OCI-LY3 (cell line): Measurements from ENCODE around the gene BAIAP2L1.

ENCODE experiments used
- H2AFZ ChIP-seq: fragments of 200-600, 300-600 bp; shearing (Covaris generic); 2 replicates; pipeline ENCODE4 v1.6.0; 2014; ENCODE audit warnings: antibody characterized with exemption, low read depth, low read length
- H3K27ac ChIP-seq: fragments of 200-600, 300-600 bp; sonication (generic); 2 replicates; pipeline ENCODE4 v1.5.1; 2014; ENCODE audit warnings: mild to moderate bottlenecking, low read length, moderate library complexity, mixed read lengths
- H3K27me3 ChIP-seq: fragments of 200-600, 300-600 bp; sonication (generic); 2 replicates; pipeline ENCODE4 v1.6.1; 2014; ENCODE audit warnings: low read depth, low read length, mixed read lengths
- H3K36me3 ChIP-seq: fragments of 200-600, 300-600 bp; sonication (generic); replicated peaks from 2 replicates; pipeline ENCODE3; 2014; ENCODE audit warnings: low read depth, low read length, mixed read lengths
- H3K4me1 ChIP-seq: fragments of 300-600, 200-600 bp; sonication (generic); 2 replicates; pipeline ENCODE4 v1.6.1; 2014; ENCODE audit warnings: low read length, mixed read lengths
- H3K4me2 ChIP-seq: fragments of 200-600, 300-600 bp; sonication (generic); 2 replicates; pipeline ENCODE4 v1.6.1; 2014; ENCODE audit warnings: low read length, mixed read lengths
- H3K4me3 ChIP-seq: fragments of 300-600, 200-600 bp; sonication (generic); 2 replicates; pipeline ENCODE4 v1.5.1; 2014; ENCODE audit warnings: antibody characterized with exemption, mild to moderate bottlenecking, low read length, moderate library complexity
- H3K79me2 ChIP-seq: fragments of 300-600, 200-600 bp; shearing (Covaris generic); 2 replicates; pipeline ENCODE4 v1.6.1; 2014; ENCODE audit warnings: mild to moderate bottlenecking, low read length, mixed read lengths
- H3K9ac ChIP-seq: fragments of 300-600, 200-600 bp; shearing (Covaris generic); 2 replicates; pipeline ENCODE4 v1.6.0; 2014; ENCODE audit warnings: mild to moderate bottlenecking, low read length, moderate library complexity
- H3K9me3 ChIP-seq: fragments of 200-600, 300-600 bp; shearing (Covaris generic); 2 replicates; pipeline ENCODE4 v1.6.1; 2014; ENCODE audit warnings: low read length, mixed read lengths; ENCODE audit not compliant: insufficient read depth
- H4K20me1 ChIP-seq: fragments of 200-600, 300-600 bp; sonication (generic); 2 replicates; pipeline ENCODE4 v1.6.1; 2016; ENCODE audit warnings: low read length, mixed read lengths; ENCODE audit not compliant: insufficient read depth
- EZH2phosphoT487 ChIP-seq: fragments of 200-600 bp; shearing (Covaris generic); IDR thresholded peaks from 2 replicates; pipeline ENCODE4 v1.6.1; 2018; ENCODE audit warnings: antibody characterized with exemption, mixed run types, low read depth
- TF ChIP-seq, protein P1 (sequence below): fragments of 200-600, 300-600 bp; sonication (generic); IDR thresholded peaks from 2 replicates; pipeline ENCODE4 v1.5.1; 2014; ENCODE audit warnings: antibody characterized with exemption, low read length, low read depth

The BAIAP2L1 gene

DNA sequence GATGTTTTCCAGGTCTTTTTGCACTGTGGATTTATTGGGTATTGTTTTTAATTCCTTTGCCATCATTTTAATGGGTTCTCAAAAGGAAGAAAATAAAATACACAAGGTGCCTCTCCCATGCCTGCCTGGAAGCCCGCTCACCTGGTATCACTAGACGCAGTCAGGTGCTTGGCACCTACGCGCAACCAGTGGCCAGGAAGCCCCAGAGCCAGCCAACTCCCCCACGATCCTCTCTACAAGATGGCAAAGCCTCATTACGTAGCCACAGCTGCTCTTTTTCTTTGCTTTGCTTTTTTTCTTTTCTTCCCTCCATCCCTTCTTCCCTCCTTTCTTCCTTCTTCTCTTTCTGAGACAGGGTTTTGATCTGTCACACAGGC lies 34.3 kb downstream of the BAIAP2L1 start:
- TF ChIP-seq EZH2phosphoT487: no peak
- TF ChIP-seq, protein P1, sequence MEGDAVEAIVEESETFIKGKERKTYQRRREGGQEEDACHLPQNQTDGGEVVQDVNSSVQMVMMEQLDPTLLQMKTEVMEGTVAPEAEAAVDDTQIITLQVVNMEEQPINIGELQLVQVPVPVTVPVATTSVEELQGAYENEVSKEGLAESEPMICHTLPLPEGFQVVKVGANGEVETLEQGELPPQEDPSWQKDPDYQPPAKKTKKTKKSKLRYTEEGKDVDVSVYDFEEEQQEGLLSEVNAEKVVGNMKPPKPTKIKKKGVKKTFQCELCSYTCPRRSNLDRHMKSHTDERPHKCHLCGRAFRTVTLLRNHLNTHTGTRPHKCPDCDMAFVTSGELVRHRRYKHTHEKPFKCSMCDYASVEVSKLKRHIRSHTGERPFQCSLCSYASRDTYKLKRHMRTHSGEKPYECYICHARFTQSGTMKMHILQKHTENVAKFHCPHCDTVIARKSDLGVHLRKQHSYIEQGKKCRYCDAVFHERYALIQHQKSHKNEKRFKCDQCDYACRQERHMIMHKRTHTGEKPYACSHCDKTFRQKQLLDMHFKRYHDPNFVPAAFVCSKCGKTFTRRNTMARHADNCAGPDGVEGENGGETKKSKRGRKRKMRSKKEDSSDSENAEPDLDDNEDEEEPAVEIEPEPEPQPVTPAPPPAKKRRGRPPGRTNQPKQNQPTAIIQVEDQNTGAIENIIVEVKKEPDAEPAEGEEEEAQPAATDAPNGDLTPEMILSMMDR: no peak
- Histone ChIP-seq H3K27me3 (0 out of 2 replicates have a peak, but pooled peaks cover 4% of the 10 kb centered on the region), H3K36me3 (no peaks in the 10 kb centered on the region), H3K79me2 (no peaks in the 10 kb centered on the region), H3K9me3 (no peaks in the 10 kb centered on the region), H3K4me2 (no peak overlapping the region), H3K9ac (no peak overlapping the region), H3K4me3 (no peak overlapping the region), H4K20me1 (no peaks in the 10 kb centered on the region), H2AFZ (no peak overlapping the region), H3K4me1 (no peaks in the 10 kb centered on the region), H3K27ac (no peak overlapping the region)

DNA sequence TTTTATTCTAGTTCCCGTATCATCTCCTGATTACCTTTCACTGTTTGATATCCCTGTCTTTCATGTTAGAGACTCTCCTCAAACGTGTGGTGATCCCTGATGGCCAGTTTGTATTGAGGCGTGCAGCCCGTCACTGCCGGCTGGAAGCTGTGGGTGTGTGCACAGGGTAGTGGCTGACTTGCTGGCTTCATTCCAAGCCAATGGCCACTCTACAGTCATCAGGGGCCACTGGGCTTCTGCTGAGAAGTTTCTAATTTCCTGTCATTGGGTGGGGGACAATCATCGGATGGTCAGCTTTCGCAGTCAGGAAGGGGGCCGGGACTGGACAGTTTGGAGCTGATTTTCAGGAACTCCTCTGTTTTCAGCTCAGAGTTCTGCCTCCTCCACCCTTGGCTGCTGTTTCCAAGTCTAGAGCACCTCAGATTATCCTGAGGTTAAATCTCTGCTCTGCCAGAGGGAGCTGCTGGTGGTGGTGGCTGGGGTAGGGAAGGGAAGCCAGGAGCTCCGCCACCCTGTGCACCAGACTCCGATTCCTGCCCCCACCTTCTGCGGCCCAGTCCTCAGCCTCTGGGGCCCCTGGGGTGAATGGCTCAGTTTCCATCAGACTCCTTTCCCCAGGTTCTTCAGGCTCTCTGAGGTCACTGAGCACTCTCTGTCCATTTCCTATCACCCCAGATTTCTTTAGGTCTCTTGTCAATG lies 34.9 kb downstream of the BAIAP2L1 start:
- Histone ChIP-seq H3K79me2 (no peaks in the 10 kb centered on the region), H2AFZ (no peak overlapping the region), H3K4me3 (no peak overlapping the region), H4K20me1 (no peaks in the 10 kb centered on the region), H3K36me3 (no peaks in the 10 kb centered on the region), H3K27me3 (0 out of 2 replicates have a peak, but pooled peaks cover 4% of the 10 kb centered on the region), H3K9me3 (no peaks in the 10 kb centered on the region), H3K27ac (no peak overlapping the region), H3K4me1 (no peaks in the 10 kb centered on the region), H3K9ac (no peak overlapping the region), H3K4me2 (no peak overlapping the region)
- TF ChIP-seq, protein P1: no peak
- no peak for TF ChIP-seq EZH2phosphoT487

DNA sequence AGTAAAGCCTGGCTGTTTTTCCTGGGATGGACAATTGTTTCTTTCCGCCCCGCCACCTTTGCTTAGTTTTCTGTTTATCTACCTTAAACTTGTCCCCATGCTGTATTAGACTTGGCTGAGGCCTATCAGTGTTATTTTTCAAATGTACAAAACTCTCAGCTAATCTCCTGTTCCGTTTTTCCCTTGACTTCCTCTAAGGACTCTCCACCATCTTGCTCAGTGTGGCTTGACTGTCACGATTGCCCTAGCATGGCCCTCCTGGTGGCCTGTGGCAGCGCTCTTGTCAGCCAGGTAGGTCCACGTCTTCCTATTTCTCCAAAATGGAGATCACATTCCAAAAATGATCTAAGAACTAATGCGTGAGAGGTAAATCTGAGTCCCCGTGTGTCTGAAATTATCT lies 36.7 kb downstream of the BAIAP2L1 start:
- H3K27me3 ChIP-seq: 0 out of 2 replicates have a peak, but pooled peaks cover 4% of the 10 kb centered on the region
- H3K79me2 ChIP-seq: no peaks in the 10 kb centered on the region
- no peaks in the 10 kb centered on the region for H3K4me1 ChIP-seq
- TF ChIP-seq EZH2phosphoT487: no peak
- TF ChIP-seq, protein P1: no peak
- H3K4me3 ChIP-seq: no peak overlapping the region
- no peaks in the 10 kb centered on the region for H4K20me1 ChIP-seq
- H3K27ac ChIP-seq: no peak overlapping the region
- H3K36me3 ChIP-seq: no peaks in the 10 kb centered on the region
- H2AFZ ChIP-seq: no peak overlapping the region
- H3K9ac ChIP-seq: no peak overlapping the region
- H3K4me2 ChIP-seq: no peak overlapping the region
- H3K9me3 ChIP-seq: no peaks in the 10 kb centered on the region

DNA sequence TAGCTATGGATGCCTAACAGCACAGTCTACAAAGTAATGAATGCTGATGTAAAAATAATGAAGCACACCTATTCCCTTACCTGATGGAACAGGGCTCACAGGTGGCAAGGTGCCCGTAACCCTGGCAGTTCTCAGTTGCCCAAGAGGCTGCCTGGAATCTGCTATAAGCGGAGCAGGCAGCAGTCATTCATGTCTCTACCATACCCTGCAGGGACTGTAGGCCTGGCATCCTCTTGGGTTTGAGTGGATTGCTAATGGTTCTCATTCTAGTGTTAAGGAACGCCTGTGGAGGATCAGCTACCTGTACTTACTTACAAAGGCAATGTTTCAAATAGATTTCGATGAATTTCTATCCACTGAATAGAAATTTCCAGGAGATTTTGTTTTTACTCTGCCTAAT lies 38.4 kb downstream of the BAIAP2L1 start:
- no peaks in the 10 kb centered on the region for H3K36me3 ChIP-seq
- H3K4me1 ChIP-seq: no peaks in the 10 kb centered on the region
- no peak overlapping the region for H3K4me2 ChIP-seq
- peaks cover 8% of the 10 kb centered on the region; the same call in 1 of the 2 replicates for H3K27me3 ChIP-seq
- H3K9ac ChIP-seq: no peak overlapping the region
- H3K79me2 ChIP-seq: no peaks in the 10 kb centered on the region
- TF ChIP-seq, protein P1: no peak
- no peak for TF ChIP-seq EZH2phosphoT487
- no peaks in the 10 kb centered on the region for H3K9me3 ChIP-seq
- no peak overlapping the region for H3K27ac ChIP-seq
- H3K4me3 ChIP-seq: no peak overlapping the region
- H2AFZ ChIP-seq: no peak overlapping the region
- no peaks in the 10 kb centered on the region for H4K20me1 ChIP-seq
